Measurements from ENCODE around the gene HS6ST3. TPM values are rescaled to one million over a fixed set of nuclear protein-coding genes. Genes with fewer than 3 reads are reported as not detected.

HS6ST3 gene
- total RNA-seq, 1 donor from 2014 or later: under 0.01 TPM

DNA sequence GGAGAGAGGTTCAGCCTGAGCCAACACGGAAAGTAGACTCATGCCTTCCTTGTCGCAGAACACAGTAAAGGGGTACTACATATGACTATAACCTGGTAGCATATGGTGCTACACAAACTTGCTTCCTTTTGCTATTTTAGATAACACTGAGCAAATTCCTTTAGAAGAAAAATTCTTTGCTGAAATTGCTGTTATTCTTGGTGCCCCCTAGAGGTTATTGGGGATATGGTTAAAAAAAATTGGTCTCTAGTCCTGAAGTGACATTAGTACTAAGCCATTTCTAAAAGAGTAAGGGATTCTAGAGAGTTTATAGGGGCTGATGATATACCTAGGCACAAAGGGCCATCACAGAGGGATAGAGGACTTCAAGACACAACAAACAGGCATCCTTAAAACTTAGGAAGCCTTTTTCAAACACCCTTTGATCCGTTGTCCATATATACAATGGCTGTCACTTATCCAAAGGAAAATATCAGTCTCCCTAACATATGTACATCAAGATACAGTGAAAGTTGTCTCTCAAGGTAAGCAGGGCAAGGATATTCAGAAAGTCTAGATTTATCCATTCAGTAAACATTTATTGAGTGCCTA lies 13.9 kb upstream of the HS6ST3 start:
- DNase-seq (ENCODE audit: low read depth): peak; percentile 26
- Histone ChIP-seq H3K36me3 (ENCODE audit: control insufficient read depth, insufficient read depth, low read length) (no peaks in the 10 kb centered on the region), H3K4me3 (ENCODE audit: low read depth, low read length) (no peak overlapping the region), H3K27me3 (ENCODE audit: control insufficient read depth, insufficient read depth, low read length) (no peaks in the 10 kb centered on the region)
- TF ChIP-seq, protein P1, sequence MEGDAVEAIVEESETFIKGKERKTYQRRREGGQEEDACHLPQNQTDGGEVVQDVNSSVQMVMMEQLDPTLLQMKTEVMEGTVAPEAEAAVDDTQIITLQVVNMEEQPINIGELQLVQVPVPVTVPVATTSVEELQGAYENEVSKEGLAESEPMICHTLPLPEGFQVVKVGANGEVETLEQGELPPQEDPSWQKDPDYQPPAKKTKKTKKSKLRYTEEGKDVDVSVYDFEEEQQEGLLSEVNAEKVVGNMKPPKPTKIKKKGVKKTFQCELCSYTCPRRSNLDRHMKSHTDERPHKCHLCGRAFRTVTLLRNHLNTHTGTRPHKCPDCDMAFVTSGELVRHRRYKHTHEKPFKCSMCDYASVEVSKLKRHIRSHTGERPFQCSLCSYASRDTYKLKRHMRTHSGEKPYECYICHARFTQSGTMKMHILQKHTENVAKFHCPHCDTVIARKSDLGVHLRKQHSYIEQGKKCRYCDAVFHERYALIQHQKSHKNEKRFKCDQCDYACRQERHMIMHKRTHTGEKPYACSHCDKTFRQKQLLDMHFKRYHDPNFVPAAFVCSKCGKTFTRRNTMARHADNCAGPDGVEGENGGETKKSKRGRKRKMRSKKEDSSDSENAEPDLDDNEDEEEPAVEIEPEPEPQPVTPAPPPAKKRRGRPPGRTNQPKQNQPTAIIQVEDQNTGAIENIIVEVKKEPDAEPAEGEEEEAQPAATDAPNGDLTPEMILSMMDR (IDR thresholded peaks at IDR 0.05; ENCODE audit: insufficient read depth, low read length, severe bottlenecking): peak; percentile 40
- no peak for FAIRE-seq

DNA sequence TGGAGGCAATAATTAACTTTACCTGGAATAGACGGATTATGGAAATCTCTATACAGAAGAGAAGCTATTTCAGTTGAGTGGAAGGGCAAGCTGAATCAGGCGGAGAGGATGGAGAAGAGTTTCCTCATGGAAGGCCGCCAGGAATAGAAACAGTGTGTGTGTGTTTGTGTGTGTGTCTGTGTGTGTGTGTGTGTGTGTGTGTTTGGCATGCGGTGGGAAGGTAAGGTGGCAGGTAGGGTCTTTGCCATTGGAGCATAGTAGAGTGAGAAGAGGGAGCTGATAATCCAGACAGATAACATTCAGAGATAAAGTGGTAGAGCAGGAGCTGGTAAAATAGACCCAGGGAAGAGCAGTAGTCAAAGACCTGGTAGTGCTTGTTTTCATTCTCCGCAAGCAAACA lies 9.2 kb upstream of the HS6ST3 start:
- DNase-seq (ENCODE audit: low read depth) (no peak), FAIRE-seq (no peak)
- Histone ChIP-seq H3K4me3 (ENCODE audit: low read depth, low read length) (no peak overlapping the region), H3K36me3 (ENCODE audit: control insufficient read depth, insufficient read depth, low read length) (no peaks in the 10 kb centered on the region), H3K27me3 (ENCODE audit: control insufficient read depth, insufficient read depth, low read length) (no peaks in the 10 kb centered on the region)
- TF ChIP-seq, protein P1 (IDR thresholded peaks at IDR 0.05; ENCODE audit: insufficient read depth, low read length, severe bottlenecking): no peak

DNA sequence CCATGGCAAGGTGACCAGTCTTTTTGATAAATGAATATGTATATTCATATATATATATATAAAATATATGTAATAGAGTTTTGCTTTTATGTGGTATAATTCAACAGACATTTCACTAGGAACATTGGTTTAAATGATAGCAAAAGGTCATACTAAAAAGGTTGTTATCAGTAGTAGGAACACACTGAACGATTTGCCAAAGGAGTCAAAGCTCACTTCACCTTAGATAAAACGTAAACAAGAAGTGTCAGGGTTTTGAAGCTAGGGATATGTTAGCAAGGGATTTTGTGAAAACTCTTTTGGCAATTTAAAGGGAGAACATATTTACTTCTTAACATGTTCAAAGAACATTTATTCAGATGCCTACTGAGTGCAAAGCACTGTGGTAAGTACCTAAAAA lies 8.0 kb upstream of the HS6ST3 start:
- H3K27me3 ChIP-seq (ENCODE audit: control insufficient read depth, insufficient read depth, low read length): no peaks in the 10 kb centered on the region
- FAIRE-seq (no peak), DNase-seq (ENCODE audit: low read depth) (no peak)
- H3K4me3 ChIP-seq (ENCODE audit: low read depth, low read length): no peak overlapping the region
- no peaks in the 10 kb centered on the region for H3K36me3 ChIP-seq (ENCODE audit: control insufficient read depth, insufficient read depth, low read length)
- TF ChIP-seq, protein P1 (IDR thresholded peaks at IDR 0.05; ENCODE audit: insufficient read depth, low read length, severe bottlenecking): no peak

DNA sequence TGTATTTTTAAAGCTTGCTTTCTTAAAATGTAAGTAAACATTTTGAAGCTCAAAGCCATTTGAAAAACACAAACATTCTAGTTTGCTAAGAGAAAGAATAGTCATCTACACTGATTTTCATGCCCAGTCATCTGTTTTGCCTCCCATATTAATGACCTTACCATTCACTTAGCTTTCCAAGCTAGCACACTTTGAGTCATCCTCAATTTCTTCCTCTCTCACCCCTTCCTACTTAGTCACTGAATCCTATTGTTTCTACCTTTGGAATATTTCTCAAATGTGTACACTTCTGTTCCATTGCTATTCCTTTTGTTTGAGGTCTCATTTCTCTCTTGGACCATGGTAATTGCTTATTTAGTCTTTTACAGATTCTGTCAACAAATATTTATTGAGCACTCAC lies 7.3 kb upstream of the HS6ST3 start:
- no peaks in the 10 kb centered on the region for H3K36me3 ChIP-seq (ENCODE audit: control insufficient read depth, insufficient read depth, low read length)
- FAIRE-seq: no peak
- no peak overlapping the region for H3K4me3 ChIP-seq (ENCODE audit: low read depth, low read length)
- peak; percentile 82 for DNase-seq (ENCODE audit: low read depth)
- peaks cover 2% of the 10 kb centered on the region for H3K27me3 ChIP-seq (ENCODE audit: control insufficient read depth, insufficient read depth, low read length)
- TF ChIP-seq, protein P1 (IDR thresholded peaks at IDR 0.05; ENCODE audit: insufficient read depth, low read length, severe bottlenecking): no peak

DNA sequence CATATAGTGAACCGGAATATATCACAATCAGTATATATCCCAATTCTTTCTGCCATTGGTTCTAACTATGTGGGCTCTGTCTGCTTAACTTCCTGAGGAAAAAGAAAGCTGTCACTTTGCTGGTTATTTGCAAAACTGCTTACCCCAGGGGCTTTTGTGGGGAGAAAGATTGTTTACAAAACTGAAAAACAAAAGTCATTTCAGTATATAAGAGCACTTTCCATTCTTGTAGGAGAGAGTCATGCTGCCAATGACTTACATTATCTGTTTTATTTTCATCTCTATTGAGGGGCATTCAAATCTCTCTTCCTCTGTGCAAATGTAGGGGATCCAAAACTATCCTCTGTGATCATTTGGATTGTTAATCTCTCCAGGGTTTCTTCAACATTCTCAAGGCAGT lies 3.2 kb upstream of the HS6ST3 start:
- no peak for FAIRE-seq
- no peak for DNase-seq (ENCODE audit: low read depth)
- H3K36me3 ChIP-seq (ENCODE audit: control insufficient read depth, insufficient read depth, low read length): no peaks in the 10 kb centered on the region
- H3K27me3 ChIP-seq (ENCODE audit: control insufficient read depth, insufficient read depth, low read length): peaks cover 17% of the 10 kb centered on the region
- no peak overlapping the region for H3K4me3 ChIP-seq (ENCODE audit: low read depth, low read length)
- TF ChIP-seq, protein P1 (IDR thresholded peaks at IDR 0.05; ENCODE audit: insufficient read depth, low read length, severe bottlenecking): no peak

DNA sequence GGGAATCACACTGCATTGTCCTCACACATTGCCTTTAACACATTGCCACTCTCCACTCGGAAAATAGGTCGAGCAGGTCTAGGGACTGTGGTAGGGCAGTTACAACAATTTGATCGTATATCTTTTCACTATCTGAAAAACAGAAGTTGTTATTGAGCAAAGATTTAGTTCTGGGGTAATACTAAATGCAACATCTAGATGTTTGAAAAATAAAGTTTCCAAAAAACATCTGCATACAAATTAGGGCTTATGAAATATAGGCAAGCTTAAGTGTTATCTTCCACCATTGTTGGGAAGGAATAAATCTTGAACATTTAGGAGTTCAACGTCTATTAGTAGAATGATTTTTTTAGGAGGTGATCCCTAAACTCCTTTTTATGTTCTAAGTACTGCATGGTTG lies 768 bp upstream of the HS6ST3 start:
- no peaks in the 10 kb centered on the region for H3K36me3 ChIP-seq (ENCODE audit: control insufficient read depth, insufficient read depth, low read length)
- TF ChIP-seq, protein P1 (IDR thresholded peaks at IDR 0.05; ENCODE audit: insufficient read depth, low read length, severe bottlenecking): no peak
- FAIRE-seq: no peak
- H3K4me3 ChIP-seq (ENCODE audit: low read depth, low read length): no peak overlapping the region
- peaks cover 20% of the 10 kb centered on the region for H3K27me3 ChIP-seq (ENCODE audit: control insufficient read depth, insufficient read depth, low read length)
- no peak for DNase-seq (ENCODE audit: low read depth)

Measured in bronchial epithelial cell (primary cell).